GM23338 (cell line): ENCODE results near the gene LMNTD2.

ENCODE experiments used
- CTCF ChIP-seq, 2 experiments: fragments of 200-600 bp in 1 of 2; sonication (generic) in 1 of 2; conservative IDR thresholded peaks; 2 replicates each; pipeline versions ENCODE4 v1.5.1 to v1.6.1; 2016 to 2017; ENCODE audit warnings: antibody characterized with exemption in 2 of 2, low read depth in 2 of 2, mild to moderate bottlenecking in 2 of 2, moderate library complexity in 1 of 2
- EZH2 ChIP-seq: fragments of 200-600 bp; sonication (generic); IDR thresholded peaks from one replicate; pipeline ENCODE4 v1.8.0; 2017; ENCODE audit warnings: antibody characterized with exemption, mild to moderate bottlenecking, low read depth; ENCODE audit not compliant: unreplicated experiment
- POLR2AphosphoS5 ChIP-seq: IDR thresholded peaks from 2 replicates; pipeline ENCODE4 v1.6.1; 2016; ENCODE audit warnings: antibody characterized with exemption, low read depth

GRCh38 chr11:559712-560304 lies 730 bp downstream of the LMNTD2 start:
- TF ChIP-seq EZH2 = no peak
- no peak for TF ChIP-seq CTCF (conservative IDR thresholded peaks at IDR 0.05; ENCODE audit: low read depth in 2 of 2)
- TF ChIP-seq POLR2AphosphoS5 = no peak
